HepG2 (cell line): ENCODE results near the gene PLEKHG4. TPM values are rescaled to one million over a fixed set of nuclear protein-coding genes. Genes with fewer than 3 reads are reported as not detected.

Source experiments
- BCL6 ChIP-seq: IDR thresholded peaks from 2 replicates; pipeline ENCODE4 v1.6.1; 2016; ENCODE audit warnings: missing genetic modification reagents, missing compliant biosample characterization
- CEBPZ ChIP-seq: IDR thresholded peaks from 2 replicates; pipeline ENCODE4 v1.6.1; 2012; ENCODE audit warnings: low read length, improper control_type of control experiment
- FOXP1 ChIP-seq, 2 experiments: fragments of 450-650 bp in 1 of 2; IDR thresholded peaks; 2 replicates each; pipeline ENCODE4 v1.6.1; 2017 to 2018; ENCODE audit warnings: antibody characterized with exemption in 1 of 2
- HDAC6 ChIP-seq: fragments of 200-600 bp; sonication (generic); IDR thresholded peaks from 2 replicates; pipeline ENCODE4 v1.7.0; 2017; ENCODE audit warnings: mild to moderate bottlenecking, antibody characterized with exemption, low read length, low read depth
- KMT2A ChIP-seq: sonication (generic); formaldehyde crosslinking; IDR thresholded peaks from 2 replicates; pipeline ENCODE4 v1.4.0; 2020; ENCODE audit warnings: missing genetic modification reagents
- SMYD3 ChIP-seq: sonication (generic); formaldehyde crosslinking; IDR thresholded peaks from 2 replicates; pipeline ENCODE4 v1.8.1; 2023; ENCODE audit warnings: mild to moderate bottlenecking, missing genetic modification reagents
- SP2 ChIP-seq: sonication (generic); formaldehyde crosslinking; IDR thresholded peaks from 2 replicates; pipeline ENCODE4 v1.5.1; 2020; ENCODE audit warnings: mild to moderate bottlenecking, missing genetic modification reagents
- SPEN ChIP-seq: sonication (generic); formaldehyde crosslinking; IDR thresholded peaks from 2 replicates; pipeline ENCODE4 v1.5.1; 2020; ENCODE audit warnings: low read depth, mild to moderate bottlenecking, missing genetic modification reagents
- TAF15 ChIP-seq: fragments of 200-400 bp; formaldehyde crosslinking; IDR thresholded peaks from one replicate; pipeline ENCODE4 v1.6.1; 2018; ENCODE audit warnings: mild to moderate bottlenecking, low read depth, low read length; ENCODE audit not compliant: poor library complexity, severe bottlenecking
- TP53 ChIP-seq: sonication (generic); formaldehyde crosslinking; conservative IDR thresholded peaks from 2 replicates; pipeline ENCODE4 v1.4.0; 2020; ENCODE audit warnings: missing genetic modification reagents
- ZBTB10 ChIP-seq: sonication (generic); formaldehyde crosslinking; IDR thresholded peaks from 2 replicates; pipeline ENCODE4 v1.4.0; 2020; ENCODE audit warnings: missing genetic modification reagents, borderline replicate concordance
- ZFP82 ChIP-seq: sonication (generic); formaldehyde crosslinking; IDR thresholded peaks from 2 replicates; pipeline ENCODE4 v1.5.1; 2020; ENCODE audit warnings: mild to moderate bottlenecking, missing genetic modification reagents, borderline replicate concordance
- ZNF121 ChIP-seq: sonication (generic); formaldehyde crosslinking; IDR thresholded peaks from 2 replicates; pipeline ENCODE4 v1.5.0; 2020; ENCODE audit warnings: mild to moderate bottlenecking, missing genetic modification reagents
- ZNF557 ChIP-seq: sonication (generic); formaldehyde crosslinking; IDR thresholded peaks from 2 replicates; pipeline ENCODE4 v1.4.0; 2020; ENCODE audit warnings: missing genetic modification reagents
- ZNF672 ChIP-seq: sonication (generic); formaldehyde crosslinking; IDR thresholded peaks from 2 replicates; pipeline ENCODE4 v1.8.1; 2022; ENCODE audit warnings: missing genetic modification reagents
- ZNF674 ChIP-seq: sonication (generic); formaldehyde crosslinking; IDR thresholded peaks from 2 replicates; pipeline ENCODE4 v1.5.0; 2020; ENCODE audit warnings: low read depth, mild to moderate bottlenecking, missing genetic modification reagents
- polyA plus RNA-seq, 8 experiments: library from polyadenylated mRNA; depleted of rRNA in 3 of 8; stranded (reverse) in 7 of 8; unstranded in 1 of 8; fragments of >200 nt; fragmentation: Illumina TruSeq in 4 of 8; extraction: Trizol in 4 of 8; gene quantifications; 2 replicates each; pipeline versions ENCODE4 v1.2.1 to v1.2.3, GENCODE V29; 2011 to 2016; ENCODE audit warnings: low read depth in 4 of 8, missing spikeins in 1 of 8, mixed read lengths in 1 of 8; ENCODE audit not compliant: insufficient read depth in 1 of 8
- total RNA-seq, 5 experiments: library from RNA; depleted of rRNA; stranded (reverse); fragments of >200 nt; fragmentation: Illumina TruSeq; extraction: Trizol; gene quantifications; 2 replicates each; pipeline ENCODE4 v1.2.3, GENCODE V29; 2016; ENCODE audit warnings: low read depth in 1 of 5
- TF ChIP-seq, protein P1 (sequence below): sonication (generic); formaldehyde crosslinking; IDR thresholded peaks from 2 replicates; pipeline ENCODE4 v1.5.0; 2020; ENCODE audit warnings: mild to moderate bottlenecking, missing genetic modification reagents
- TF ChIP-seq, protein P2 (sequence below): sonication (generic); formaldehyde crosslinking; IDR thresholded peaks from 2 replicates; pipeline ENCODE4 v1.4.0; 2020; ENCODE audit warnings: missing genetic modification reagents, borderline replicate concordance

PLEKHG4 gene
- total and polyA plus RNA-seq, 2 of the 13 experiments (the other 11 are each of a cell fraction or from before 2014, with no cell fraction given) = 7.1 to 13.6 TPM

GRCh38 chr16:67279296-67280089, at the start of gene PLEKHG4 (continued):
- TF ChIP-seq, protein P1, sequence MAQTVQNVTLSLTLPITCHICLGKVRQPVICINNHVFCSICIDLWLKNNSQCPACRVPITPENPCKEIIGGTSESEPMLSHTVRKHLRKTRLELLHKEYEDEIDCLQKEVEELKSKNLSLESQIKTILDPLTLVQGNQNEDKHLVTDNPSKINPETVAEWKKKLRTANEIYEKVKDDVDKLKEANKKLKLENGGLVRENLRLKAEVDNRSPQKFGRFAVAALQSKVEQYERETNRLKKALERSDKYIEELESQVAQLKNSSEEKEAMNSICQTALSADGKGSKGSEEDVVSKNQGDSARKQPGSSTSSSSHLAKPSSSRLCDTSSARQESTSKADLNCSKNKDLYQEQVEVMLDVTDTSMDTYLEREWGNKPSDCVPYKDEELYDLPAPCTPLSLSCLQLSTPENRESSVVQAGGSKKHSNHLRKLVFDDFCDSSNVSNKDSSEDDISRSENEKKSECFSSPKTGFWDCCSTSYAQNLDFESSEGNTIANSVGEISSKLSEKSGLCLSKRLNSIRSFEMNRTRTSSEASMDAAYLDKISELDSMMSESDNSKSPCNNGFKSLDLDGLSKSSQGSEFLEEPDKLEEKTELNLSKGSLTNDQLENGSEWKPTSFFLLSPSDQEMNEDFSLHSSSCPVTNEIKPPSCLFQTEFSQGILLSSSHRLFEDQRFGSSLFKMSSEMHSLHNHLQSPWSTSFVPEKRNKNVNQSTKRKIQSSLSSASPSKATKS = no peak; the same call in 1 of the 2 replicates
- TF ChIP-seq HDAC6 (no peak), SPEN (CRISPR knock-in tag) (peak; percentile 83), SMYD3 (no peak), FOXP1 (IDR thresholded peaks at IDR 0.05) (no peak), FOXP1 (CRISPR knock-in tag; IDR thresholded peaks at IDR 0.05) (no peak), ZNF121 (CRISPR knock-in tag) (peak; percentile 61; the same call in 1 of the 2 replicates), TAF15 (peak; percentile 67), TP53 (CRISPR knock-in tag) (no peak), ZBTB10 (CRISPR knock-in tag) (no peak), ZNF674 (CRISPR knock-in tag) (peak; percentile 61; the same call in 1 of the 2 replicates), KMT2A (CRISPR knock-in tag) (no peak), ZNF557 (no peak), CEBPZ (no peak), SP2 (CRISPR knock-in tag) (no peak), ZFP82 (CRISPR knock-in tag) (peak; percentile 43; the same call in 1 of the 2 replicates), ZNF672 (CRISPR knock-in tag) (peak; percentile 81), BCL6 (CRISPR knock-in tag) (no peak; the same call in none of the 2 replicates)
- TF ChIP-seq, protein P2, sequence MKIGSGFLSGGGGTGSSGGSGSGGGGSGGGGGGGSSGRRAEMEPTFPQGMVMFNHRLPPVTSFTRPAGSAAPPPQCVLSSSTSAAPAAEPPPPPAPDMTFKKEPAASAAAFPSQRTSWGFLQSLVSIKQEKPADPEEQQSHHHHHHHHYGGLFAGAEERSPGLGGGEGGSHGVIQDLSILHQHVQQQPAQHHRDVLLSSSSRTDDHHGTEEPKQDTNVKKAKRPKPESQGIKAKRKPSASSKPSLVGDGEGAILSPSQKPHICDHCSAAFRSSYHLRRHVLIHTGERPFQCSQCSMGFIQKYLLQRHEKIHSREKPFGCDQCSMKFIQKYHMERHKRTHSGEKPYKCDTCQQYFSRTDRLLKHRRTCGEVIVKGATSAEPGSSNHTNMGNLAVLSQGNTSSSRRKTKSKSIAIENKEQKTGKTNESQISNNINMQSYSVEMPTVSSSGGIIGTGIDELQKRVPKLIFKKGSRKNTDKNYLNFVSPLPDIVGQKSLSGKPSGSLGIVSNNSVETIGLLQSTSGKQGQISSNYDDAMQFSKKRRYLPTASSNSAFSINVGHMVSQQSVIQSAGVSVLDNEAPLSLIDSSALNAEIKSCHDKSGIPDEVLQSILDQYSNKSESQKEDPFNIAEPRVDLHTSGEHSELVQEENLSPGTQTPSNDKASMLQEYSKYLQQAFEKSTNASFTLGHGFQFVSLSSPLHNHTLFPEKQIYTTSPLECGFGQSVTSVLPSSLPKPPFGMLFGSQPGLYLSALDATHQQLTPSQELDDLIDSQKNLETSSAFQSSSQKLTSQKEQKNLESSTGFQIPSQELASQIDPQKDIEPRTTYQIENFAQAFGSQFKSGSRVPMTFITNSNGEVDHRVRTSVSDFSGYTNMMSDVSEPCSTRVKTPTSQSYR = 0 out of 2 replicates have a peak, but pooled peaks have one; percentile 11
